ENCODE measurements around the gene GRAMD1C.
"Not testable (repeated sequence)": the region's sequence is repeated elsewhere in the genome, so short reads cannot be mapped to it uniquely, and the experiment has no call there.

The GRAMD1C gene

DNA sequence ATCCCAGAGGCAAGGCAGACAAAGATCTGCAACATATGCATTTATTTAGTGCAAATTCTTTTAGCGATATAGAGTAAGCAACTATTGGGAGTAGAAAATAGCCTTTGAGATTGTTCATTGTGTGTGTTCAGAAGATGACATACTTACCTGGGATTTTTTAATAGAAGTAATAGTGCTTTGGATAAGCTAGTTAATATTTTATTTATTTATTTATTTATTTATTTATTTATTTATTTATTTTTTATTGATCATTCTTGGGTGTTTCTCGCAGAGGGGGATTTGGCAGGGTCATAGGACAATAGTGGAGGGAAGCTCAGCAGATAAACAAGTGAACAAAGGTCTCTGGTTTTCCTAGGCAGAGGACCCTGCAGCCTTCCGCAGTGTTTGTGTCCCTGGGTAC is 10.5 kb downstream of the GRAMD1C start:
- not testable (repeated sequence) for H3K4me3 ChIP-seq (ENCODE audit: low read length); DNase-seq (ENCODE audit: low read depth, low spot score)

DNA sequence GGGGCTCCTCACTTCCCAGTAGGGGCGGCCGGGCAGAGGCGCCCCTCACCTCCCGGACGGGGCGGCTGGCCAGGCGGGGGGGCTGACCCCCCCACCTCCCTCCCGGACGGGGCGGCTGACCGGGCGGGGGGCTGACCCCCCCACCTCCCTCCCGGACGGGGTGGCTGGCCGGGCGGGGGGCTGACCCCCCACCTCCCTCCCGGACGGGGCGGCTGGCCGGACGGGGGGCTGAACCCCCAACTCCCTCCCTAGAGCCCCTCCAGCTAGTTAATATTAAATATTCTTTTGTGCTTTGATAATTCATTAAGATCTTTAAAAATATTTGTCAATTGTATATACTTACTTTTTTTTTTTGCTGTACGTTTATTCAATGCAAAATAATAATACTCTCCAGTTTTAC is 11.3 kb downstream of the GRAMD1C start:
- DNase-seq (ENCODE audit: low read depth, low spot score); H3K4me3 ChIP-seq (ENCODE audit: low read length): not testable (repeated sequence)

DNA sequence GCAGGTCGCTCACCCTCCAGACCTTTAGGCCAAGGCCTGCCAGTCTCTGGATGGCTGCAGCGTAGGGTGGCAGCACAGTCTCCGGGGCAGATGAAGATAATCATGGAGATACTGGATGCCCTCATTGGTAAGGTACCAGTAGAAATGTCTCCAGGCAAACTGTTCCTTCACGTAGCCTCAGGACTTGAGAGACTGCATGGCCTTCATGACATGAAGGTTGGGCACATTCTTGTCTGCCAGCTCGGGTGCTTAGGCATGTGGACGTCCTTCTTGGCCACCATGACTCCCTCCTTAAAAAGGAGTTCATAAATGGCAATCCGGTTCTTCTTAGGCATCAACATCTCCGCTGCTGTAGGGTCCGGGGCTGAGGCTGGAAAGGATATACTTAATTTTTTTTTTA is 11.8 kb downstream of the GRAMD1C start:
- not testable (repeated sequence) for H3K4me3 ChIP-seq (ENCODE audit: low read length); DNase-seq (ENCODE audit: low read depth, low spot score)

DNA sequence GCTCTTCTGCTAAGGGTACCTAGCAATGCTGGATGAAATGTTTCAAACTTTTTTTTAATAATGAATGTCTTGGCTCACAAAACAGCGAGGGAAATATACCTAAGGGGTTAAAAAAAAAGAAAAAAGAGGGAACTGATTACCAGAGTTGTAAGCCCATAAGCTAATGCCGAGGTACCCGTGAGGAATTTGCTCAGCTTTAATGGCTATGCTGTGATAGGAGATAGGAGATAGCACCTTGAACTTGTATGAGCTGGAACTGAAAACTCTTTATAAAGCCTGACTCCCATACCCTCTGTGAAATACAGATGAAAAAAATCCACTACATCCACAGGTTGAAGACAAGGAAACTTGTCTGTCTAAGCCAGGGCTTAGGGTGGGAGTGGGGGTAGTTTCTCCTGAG is 13.9 kb downstream of the GRAMD1C start:
- no peak overlapping the region for H3K4me3 ChIP-seq (ENCODE audit: low read length)
- DNase-seq (ENCODE audit: low read depth, low spot score): no peak

DNA sequence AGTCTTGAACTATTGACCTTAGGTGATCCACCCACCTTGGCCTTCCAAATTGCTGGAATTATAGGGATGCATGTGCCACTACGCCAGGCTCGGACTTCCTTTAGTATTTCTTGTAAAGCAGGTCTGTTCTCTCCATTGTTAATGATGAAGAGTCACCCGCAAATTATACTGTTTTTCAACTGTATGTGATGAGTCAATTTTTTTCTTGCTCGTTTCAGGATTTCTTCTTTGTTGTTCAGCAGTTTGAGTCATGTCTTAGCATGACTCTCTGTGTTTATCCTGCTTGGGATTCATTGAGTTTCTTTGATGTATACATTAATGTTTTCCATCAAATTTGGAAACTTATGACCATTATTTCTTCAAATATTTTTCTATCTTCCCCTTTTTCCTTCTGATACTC is 28.9 kb downstream of the GRAMD1C start:
- DNase-seq (ENCODE audit: low read depth, low spot score): no peak
- H3K4me3 ChIP-seq (ENCODE audit: low read length): no peak overlapping the region

DNA sequence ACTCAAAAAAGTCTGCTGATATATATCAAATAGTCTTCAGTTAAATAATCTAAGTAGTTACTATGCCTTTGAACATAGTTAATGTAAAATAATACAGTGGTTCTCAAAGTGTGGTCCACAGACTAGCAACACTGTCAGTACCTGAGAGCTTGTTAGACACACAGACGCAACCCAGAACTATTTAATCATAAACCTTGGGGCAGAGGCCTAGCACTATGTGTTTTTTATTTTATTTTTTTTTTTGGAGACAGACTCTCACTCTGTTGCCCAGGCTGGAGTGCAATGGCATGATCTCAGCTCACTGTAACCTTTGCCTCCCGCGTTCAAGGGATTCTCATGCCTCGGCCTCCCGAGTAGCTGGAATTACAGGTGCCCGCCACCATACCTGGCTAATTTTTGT is 34.7 kb downstream of the GRAMD1C start:
- no peak overlapping the region for H3K4me3 ChIP-seq (ENCODE audit: low read length)
- no peak for DNase-seq (ENCODE audit: low read depth, low spot score)

DNA sequence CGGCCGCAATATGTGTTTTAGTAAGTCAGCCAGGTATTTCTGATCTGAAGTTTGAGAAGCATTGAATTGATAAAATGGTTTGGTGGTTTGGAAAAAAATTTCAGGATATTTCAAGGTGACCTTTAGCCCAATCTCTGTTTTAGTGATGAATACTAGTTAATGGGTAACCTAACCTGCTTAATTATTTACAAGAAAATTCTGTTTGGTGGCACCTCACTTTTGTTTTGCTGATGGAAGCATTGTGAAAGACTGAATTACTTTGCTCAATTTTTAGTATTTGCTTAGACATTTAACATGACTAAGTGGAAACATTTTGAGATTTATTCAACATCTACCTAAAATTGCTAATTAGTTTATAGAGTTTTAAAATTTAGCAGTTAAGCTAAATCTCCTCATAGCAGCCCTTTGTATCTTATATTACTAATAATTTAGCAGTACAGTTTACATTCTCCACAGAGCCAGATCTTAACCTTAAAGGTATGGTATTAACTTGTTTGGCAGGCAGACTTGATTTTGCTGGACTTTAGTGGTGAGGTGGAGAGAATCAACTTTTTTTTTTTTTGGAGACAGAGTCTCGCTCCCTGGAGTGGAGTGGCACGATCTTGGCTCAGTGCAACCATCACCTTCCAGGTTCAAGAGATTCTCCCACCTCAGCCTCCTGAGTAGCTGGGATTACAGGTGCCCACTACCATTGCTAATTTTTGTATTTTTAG is 35.4 kb downstream of the GRAMD1C start:
- no peak for DNase-seq (ENCODE audit: low read depth, low spot score)

DNA sequence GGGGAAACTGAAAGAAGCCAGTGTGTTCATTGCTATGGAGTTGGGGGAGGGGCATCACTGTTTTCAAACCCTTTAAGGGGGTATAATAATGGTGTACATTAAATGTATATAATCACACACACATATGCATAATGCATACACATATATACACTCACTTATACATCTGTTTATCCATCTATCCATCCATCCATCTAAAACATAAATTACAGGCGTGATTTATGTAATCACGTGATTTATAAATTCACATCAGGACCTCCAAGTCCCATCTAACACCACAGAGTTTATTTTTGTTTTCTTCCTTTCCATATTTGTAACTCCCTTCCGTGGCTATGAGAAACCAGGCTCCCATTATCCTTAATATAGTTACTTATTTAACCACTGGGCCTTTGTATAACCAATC is 39.8 kb downstream of the GRAMD1C start:
- H3K4me3 ChIP-seq (ENCODE audit: low read length): no peak overlapping the region
- DNase-seq (ENCODE audit: low read depth, low spot score): no peak

More for the DNA sequence above, 35.4 kb downstream of the GRAMD1C start:
- no peak overlapping the region for H3K4me3 ChIP-seq (ENCODE audit: low read length)

DNA sequence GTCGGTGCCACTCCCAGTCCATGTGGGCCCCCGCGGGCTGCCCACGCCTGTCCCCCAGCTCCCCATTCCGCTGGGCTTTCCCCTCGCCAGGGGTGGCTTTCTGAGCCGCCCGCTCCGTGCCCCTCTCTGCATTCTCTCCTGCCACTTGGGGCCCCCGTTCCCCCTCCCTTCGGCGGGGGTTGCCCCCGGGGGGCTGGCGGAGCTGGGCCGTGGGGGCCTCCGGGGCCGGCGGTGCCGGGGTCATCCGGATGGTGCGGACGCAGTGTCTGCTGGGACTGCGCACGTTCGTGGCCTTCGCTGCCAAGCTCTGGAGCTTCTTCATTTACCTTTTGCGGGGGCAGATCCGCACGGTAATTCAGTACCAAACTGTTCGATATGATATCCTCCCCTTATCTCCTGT is 46.5 kb downstream of the GRAMD1C start:
- no peak overlapping the region for H3K4me3 ChIP-seq (ENCODE audit: low read length)
- DNase-seq (ENCODE audit: low read depth, low spot score): no peak

DNA sequence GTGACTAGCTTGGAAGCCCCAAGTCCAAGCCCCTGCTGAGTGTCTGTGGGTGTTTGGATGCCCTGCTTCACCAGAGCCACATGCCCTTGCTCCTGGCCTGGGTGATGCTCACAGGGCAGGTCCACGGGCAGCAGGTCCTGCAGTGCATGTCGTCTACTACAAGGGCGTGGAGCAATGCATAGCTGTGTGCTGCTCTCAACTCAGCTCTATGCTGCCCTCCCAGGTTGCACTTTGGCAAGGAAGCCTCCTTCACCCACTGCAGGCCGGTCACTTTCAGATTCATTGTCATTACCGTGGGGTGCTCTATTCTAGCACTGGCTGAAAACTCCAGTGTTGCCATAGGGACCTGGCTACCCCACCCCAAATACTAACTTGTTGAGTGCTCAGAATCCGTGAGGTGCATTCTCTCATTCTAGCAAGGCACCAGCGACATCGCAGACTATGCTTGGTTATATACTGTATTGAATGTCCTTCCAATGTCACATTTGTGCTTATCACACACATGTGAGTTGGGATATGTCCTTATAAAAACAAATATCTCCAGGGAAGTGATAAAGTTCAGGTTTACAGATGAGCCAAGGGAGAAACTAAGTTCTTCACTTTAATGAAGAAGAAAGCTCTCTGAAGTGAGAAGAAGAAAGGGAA is 51.8 kb downstream of the GRAMD1C start:
- no peak overlapping the region for H3K4me3 ChIP-seq (ENCODE audit: low read length)
- no peak for DNase-seq (ENCODE audit: low read depth, low spot score)

DNA sequence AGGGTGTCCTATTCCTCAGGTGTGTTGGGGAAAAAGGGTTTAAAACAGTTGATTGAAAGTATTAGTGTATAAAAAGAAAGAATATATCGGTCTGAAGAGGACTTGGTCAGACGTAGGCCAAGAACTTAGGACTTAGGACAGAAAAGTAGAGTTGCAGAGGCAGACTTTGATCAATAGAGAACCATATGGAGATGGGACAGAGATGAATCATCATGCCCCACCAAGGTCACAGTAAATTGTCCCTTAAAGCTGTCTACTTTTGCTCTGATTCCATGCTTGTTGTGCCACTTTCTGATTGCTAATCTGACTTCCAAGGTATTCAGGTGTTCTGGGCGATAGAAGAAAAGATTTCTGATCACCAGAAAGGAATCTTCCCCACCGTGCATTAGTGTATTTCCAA is 56.3 kb downstream of the GRAMD1C start:
- no peak overlapping the region for H3K4me3 ChIP-seq (ENCODE audit: low read length)
- no peak for DNase-seq (ENCODE audit: low read depth, low spot score)

DNA sequence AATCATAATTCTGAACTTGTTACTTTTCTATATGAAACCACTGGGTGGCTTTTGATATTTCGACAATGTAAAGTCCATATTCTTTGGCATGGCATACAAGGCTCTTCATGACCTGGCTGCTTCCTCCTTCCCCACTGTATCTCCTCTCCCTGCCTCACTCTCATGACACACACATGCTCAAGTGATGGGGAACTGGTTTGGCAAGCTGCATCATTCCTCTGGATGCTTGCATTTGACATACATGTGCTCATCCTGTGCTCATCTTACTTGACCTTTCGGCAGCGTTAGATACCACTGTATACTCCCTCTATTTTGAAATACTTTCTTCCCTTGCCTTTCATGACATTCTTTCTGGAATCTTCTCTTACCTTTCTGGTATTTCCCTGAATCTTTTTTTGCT is 57.4 kb downstream of the GRAMD1C start:
- DNase-seq (ENCODE audit: low read depth, low spot score): no peak
- no peak overlapping the region for H3K4me3 ChIP-seq (ENCODE audit: low read length)

DNA sequence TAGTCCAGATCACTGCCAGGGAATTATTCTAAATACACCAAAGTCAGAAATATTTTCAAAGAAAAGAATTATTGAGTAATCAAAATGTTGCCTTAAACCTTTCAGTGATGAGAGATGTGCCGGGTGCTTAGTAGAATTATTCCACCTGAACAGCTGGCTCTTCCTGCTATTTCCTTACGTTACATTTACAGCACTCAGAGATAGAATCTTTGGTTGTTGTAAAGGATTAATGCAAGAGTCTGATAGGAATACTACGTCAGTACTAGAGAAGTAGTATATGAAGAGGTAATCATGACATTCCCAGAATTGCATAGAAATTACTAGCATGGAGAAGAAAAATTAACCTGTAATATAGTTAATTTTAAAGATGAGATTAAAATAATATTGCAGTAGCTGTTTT is 58.3 kb downstream of the GRAMD1C start:
- DNase-seq (ENCODE audit: low read depth, low spot score): no peak
- H3K4me3 ChIP-seq (ENCODE audit: low read length): no peak overlapping the region

DNA sequence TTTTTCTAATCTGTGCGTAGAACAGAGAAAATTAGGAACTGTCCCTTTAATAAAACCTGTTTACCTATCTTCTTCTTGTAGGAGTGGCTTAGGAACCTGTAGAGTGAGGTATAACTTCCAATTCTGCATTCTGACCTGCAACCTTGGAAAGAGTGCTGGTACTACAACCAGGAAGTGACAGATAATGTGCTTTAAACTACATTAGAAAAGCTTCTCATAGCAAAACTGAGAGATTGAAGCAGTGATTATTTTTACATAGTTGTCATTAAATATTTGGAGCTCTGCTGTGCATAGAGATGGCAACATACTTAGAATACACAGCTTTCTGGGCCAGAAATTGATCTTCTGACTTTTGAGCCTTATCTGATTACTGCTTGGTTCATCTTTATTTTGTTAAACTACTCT is 58.8 kb downstream of the GRAMD1C start:
- no peak overlapping the region for H3K4me3 ChIP-seq (ENCODE audit: low read length)
- no peak for DNase-seq (ENCODE audit: low read depth, low spot score)

DNA sequence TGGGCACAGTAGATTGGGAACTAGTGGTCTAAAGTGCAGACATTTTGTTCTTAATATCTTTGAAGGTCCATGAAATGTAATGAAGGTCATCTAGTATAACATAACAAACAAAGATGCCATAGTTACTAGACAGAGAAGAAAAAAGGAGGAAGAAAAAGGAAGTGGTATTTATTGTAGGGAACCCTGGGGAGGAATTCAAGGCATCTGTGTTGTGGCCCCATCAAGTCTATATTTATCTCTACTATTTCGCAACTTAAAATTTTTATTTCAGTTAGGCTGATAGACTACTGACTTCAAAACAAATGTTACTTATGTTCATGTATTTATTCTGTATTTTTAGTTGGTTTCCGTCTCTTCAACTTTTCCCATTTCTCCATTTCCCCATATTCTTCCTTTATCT is 60.3 kb downstream of the GRAMD1C start:
- H3K4me3 ChIP-seq (ENCODE audit: low read length): no peak overlapping the region

DNA sequence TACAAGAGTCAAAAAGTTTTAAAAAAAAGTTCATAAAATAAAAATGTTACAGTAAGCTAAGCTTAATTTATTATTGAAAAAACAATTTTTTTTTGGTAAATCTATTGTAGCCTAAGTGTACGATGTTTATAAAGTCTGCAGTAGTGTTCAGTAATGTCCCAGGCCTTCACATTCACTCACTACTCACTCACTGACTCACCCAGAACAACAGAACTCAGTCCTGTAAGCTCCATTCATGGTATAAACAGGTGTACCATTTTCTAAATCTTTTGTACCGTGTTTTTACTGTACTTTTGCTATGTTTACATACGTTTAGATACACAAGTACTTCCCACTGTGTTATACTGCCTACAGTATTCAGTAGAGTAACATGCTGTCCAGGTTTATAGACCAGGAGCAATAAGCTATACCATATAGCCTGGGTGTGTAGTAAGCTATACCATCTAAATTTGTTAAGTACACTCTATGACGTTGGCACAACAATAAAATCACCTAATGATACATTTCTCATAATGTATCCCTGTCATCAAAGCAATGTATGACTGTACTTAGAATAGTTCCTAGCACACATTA is 68.1 kb downstream of the GRAMD1C start:
- no peak for DNase-seq (ENCODE audit: low read depth, low spot score)
- H3K4me3 ChIP-seq (ENCODE audit: low read length): no peak overlapping the region

More for the DNA sequence above, 60.3 kb downstream of the GRAMD1C start:
- DNase-seq (ENCODE audit: low read depth, low spot score): no peak

DNA sequence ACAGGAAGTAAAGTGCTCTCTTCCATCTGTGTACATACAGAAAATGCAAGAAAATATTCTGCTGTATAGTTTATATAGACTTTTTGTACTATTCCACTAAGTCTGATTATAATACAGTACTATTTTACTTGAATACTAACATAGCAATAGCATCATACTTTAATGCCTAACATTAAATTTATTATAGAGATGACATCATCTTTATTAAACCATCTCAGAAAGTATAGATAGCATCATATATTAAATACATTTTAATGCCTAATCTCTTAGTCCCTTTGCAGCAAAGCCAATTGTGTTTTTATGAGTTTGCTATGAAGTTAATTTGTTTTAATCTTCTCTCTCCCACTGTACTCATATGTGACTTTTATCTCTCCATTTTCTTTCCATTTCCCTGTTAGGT is 69.5 kb downstream of the GRAMD1C start:
- DNase-seq (ENCODE audit: low read depth, low spot score): no peak

DNA sequence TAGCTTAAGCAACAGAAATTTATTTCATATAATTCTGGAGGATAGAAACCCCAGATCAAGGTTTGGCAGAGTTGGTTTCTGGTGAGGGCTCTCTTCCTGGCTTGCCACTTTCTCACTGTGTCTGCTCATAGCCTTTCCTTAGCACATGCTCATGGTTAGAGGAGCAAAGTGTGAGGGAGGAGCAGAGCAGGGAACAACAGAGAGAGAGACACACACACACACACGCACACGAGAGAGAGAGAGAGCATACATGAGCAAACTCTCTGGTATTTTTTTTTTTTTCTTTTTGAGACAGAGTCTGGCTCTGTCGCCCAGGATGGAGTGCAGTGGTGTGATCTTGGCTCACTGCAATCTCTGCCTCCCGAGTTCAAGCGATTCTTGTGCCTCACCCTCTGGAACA is 72.4 kb downstream of the GRAMD1C start:
- no peak overlapping the region for H3K4me3 ChIP-seq (ENCODE audit: low read length)
- DNase-seq (ENCODE audit: low read depth, low spot score): no peak

More for the DNA sequence above, 69.5 kb downstream of the GRAMD1C start:
- H3K4me3 ChIP-seq (ENCODE audit: low read length): no peak overlapping the region

DNA sequence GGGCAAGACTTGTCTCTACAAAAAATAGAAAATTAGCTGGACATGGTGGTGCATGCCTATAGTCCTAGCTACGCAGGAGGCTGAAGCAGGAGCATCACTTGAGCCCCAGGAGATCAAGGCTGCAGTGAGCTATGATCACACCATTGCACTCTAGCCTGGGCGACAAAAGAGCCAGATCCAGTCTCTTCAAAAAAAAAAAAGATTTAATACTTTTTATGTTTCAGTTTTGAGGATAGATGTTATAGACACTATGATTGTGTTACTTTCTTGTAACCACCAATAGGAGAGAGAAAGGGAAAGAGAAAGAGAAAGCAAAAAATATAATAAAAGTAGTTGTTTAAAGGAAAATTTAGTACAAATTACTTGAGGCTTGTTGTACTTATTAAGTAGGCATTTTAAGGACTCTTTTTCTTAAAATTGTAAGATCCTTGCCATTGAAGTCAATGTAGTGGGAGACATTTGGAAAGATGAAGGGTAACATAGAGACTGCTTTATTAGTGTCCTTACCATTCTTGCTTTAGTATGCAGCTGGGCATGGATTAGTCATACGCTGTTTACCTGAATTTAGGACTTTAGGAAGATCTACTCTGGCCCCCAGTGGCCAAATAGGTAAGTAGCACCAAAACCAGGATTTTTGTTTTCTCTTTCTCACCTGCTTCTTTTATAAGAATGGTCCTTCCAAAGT is 74.1 kb downstream of the GRAMD1C start:
- peak; percentile 44 for DNase-seq (ENCODE audit: low read depth, low spot score)
- H3K4me3 ChIP-seq (ENCODE audit: low read length): no peak overlapping the region

DNA sequence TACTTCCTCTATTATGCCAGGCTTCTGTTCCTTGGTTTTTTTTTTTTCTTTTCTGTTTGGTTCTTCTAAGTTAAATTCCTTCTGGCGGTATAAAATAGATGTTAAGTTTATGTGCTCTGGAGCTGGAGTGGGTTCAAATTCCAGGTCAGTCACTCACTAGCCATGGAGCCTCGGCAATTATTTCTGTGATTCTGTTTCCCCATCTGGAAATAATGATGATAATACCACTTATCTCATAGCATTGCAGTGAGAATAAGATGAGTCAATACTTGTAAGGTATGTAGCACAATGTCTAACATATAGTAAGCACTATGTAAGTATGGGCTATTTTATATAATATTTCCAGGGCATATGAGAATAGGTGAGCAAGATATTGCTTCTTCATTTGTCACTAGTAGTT is 76.1 kb downstream of the GRAMD1C start:
- DNase-seq (ENCODE audit: low read depth, low spot score): no peak
- no peak overlapping the region for H3K4me3 ChIP-seq (ENCODE audit: low read length)

Data from Jurkat, Clone E6-1 (cell line).